Stomach (tissue), 4 donors: ENCODE data around the gene BTF3.

Experiments
- CTCF ChIP-seq, 7 experiments: fragments of 450-650 bp in 4 of 7; fragments of 200-600 bp in 3 of 7; sonication (generic) in 3 of 7; IDR thresholded peaks; one replicate each; pipeline ENCODE4 v1.5.1; 2016 to 2019; ENCODE audit warnings: antibody characterized with exemption in 7 of 7, control low read depth in 2 of 7, mild to moderate bottlenecking in 1 of 7
- EP300 ChIP-seq: sonication (generic); formaldehyde crosslinking; IDR thresholded peaks from one replicate; pipeline ENCODE4 v1.6.1; 2017; ENCODE audit warnings: antibody characterized with exemption
- POLR2AphosphoS5 ChIP-seq, 3 donors: sonication (generic); formaldehyde crosslinking; IDR thresholded peaks; one replicate each; pipeline ENCODE4 v1.6.1; 2016; ENCODE audit warnings: antibody characterized with exemption in 3 of 3

DNA sequence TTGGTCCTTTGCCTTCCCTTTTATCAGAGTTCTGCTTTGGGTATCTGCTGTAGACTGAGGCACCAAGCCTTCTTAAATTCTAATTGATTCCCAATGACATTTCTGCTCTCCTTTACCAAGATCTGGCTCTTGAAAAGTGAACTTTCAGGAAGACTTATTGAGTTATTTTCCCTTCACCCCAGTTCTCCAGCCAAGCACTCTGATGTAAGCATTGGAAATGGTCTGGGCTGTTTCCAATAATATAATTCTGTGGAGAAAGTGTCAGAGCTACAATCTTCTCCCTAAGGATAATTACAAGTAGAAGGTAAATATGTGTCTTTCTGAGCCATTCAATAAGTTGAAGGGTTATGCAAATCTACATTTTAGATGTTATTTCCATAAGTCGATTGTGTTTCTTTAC lies 30.8 kb downstream of the BTF3 start:
- TF ChIP-seq CTCF (IDR thresholded peaks at IDR 0.05) (no peak), EP300 (no peak), POLR2AphosphoS5 (IDR thresholded peaks at IDR 0.05) (no peak)
